HepG2 (cell line): ENCODE measurements around the gene ZDHHC14. TPM values are rescaled to one million over a fixed set of nuclear protein-coding genes. Genes with fewer than 3 reads are reported as not detected.

Experiments
- ATAC-seq: fragments of 200-7000 bp; cut with Tn5 transposase; 3 replicates; pipeline ENCODE4 v1.9.1; 2020; ENCODE audit warnings: mild to moderate bottlenecking, moderate library complexity
- BruUV-seq: library from RNA; stranded (reverse); fragments of 400-500 nt; replicated peaks from 2 replicates; lab custom pipeline; 2021; lab: Mats Ljungman, UMichigan
- CTCF ChIA-PET: fragments of 300-600 bp; formaldehyde crosslinking; extraction: SDS; loops from one replicate; lab custom pipeline; 2021; ENCODE audit warnings: low total read pairs, inconsistent platforms, low intra/inter-chr PET ratio; lab: Yijun Ruan, JAX
- POLR2A ChIA-PET: fragments of 350-600 bp; sonication (Branson Sonifier 250); formaldehyde crosslinking; loops from one replicate; lab custom pipeline; 2020; ENCODE audit warnings: antibody characterized with exemption, inconsistent platforms; lab: Yijun Ruan, JAX
- DNase-seq: peaks from one replicate; pipeline ENCODE4 v3.0.0-alpha.2; 2015; ENCODE audit warnings: low spot score
- FAIRE-seq: peaks from 3 replicates; lab custom pipeline; 2011; peaks lifted over from hg19 to GRCh38; lab: Jason Lieb, UNC
- H2AFZ ChIP-seq: one replicate; pipeline ENCODE4 v1.6.1; 2011; ENCODE audit warnings: low read length, inconsistent platforms
- H3K27ac ChIP-seq: fragments of 300-600 bp; 3 replicates; pipeline ENCODE4 v1.8.0; 2011; ENCODE audit warnings: mixed run types, mild to moderate bottlenecking, mixed read lengths, low read length, inconsistent platforms; ENCODE audit not compliant: insufficient read depth; ENCODE audit errors: extremely low read length
- H3K27me3 ChIP-seq, 2 experiments: fragments of 200-600 bp in 1 of 2; 2 replicates in 1 of 2; 3 replicates in 1 of 2; pipeline versions ENCODE4 v1.6.0 to v1.8.0; 2011; ENCODE audit warnings: low read length in 2 of 2, mild to moderate bottlenecking in 2 of 2, moderate library complexity in 2 of 2, inconsistent platforms in 1 of 2; ENCODE audit not compliant: insufficient read depth in 2 of 2, control insufficient read depth in 1 of 2
- H3K36me3 ChIP-seq, 2 experiments: fragments of 200-600 bp in 1 of 2; replicated peaks in 1 of 2; 2 replicates in 1 of 2; 3 replicates in 1 of 2; pipeline versions ENCODE4 v1.5.1 to v1.8.0; 2011; ENCODE audit warnings: low read length in 2 of 2, inconsistent platforms in 1 of 2; ENCODE audit not compliant: insufficient read depth in 2 of 2, control insufficient read depth in 1 of 2
- H3K4me1 ChIP-seq: 2 replicates; pipeline ENCODE4 v1.5.1; 2012; ENCODE audit warnings: low read length, inconsistent platforms; ENCODE audit not compliant: insufficient read depth
- H3K4me2 ChIP-seq: 2 replicates; pipeline ENCODE4 v1.6.0; 2011; ENCODE audit warnings: low read depth, low read length, inconsistent platforms
- H3K4me3 ChIP-seq, 3 experiments: fragments of 200-600 bp in 1 of 3; sonication (generic), shearing (Covaris generic) in 1 of 3; replicated peaks in 1 of 3; 2 replicates each; pipeline ENCODE4 v1.5.1; 2011 to 2016; ENCODE audit warnings: low read length in 3 of 3, inconsistent platforms in 2 of 3, low read depth in 2 of 3, mild to moderate bottlenecking in 2 of 3, control low read depth in 1 of 3, mixed read lengths in 1 of 3; ENCODE audit not compliant: insufficient read depth in 1 of 3
- H3K79me2 ChIP-seq: one replicate; pipeline ENCODE4 v1.6.1; 2011; ENCODE audit warnings: low read length, inconsistent platforms; ENCODE audit not compliant: insufficient read depth
- H3K9ac ChIP-seq: 2 replicates; pipeline ENCODE4 v1.6.0; 2011; ENCODE audit warnings: mild to moderate bottlenecking, low read depth, low read length, inconsistent platforms; ENCODE audit not compliant: insufficient read depth
- H3K9me3 ChIP-seq: 2 replicates; pipeline ENCODE4 v1.5.1; 2012; ENCODE audit warnings: mild to moderate bottlenecking, low read length
- H4K20me1 ChIP-seq: 2 replicates; pipeline ENCODE4 v1.6.0; 2011; ENCODE audit warnings: inconsistent platforms, mild to moderate bottlenecking, low read length, moderate library complexity; ENCODE audit not compliant: insufficient read depth
- FOXP1 ChIP-seq, 2 experiments: fragments of 450-650 bp in 1 of 2; IDR thresholded peaks; 2 replicates each; pipeline ENCODE4 v1.6.1; 2017 to 2018; ENCODE audit warnings: antibody characterized with exemption in 1 of 2
- HNF4A ChIP-seq: sonication (generic); formaldehyde crosslinking; IDR thresholded peaks from 2 replicates; pipeline ENCODE4 v1.4.0; 2020; ENCODE audit warnings: missing genetic modification reagents
- ISL2 ChIP-seq: sonication (generic); formaldehyde crosslinking; IDR thresholded peaks from 2 replicates; pipeline ENCODE4 v1.5.0; 2020; ENCODE audit warnings: missing genetic modification reagents
- NFE2 ChIP-seq: sonication (generic); formaldehyde crosslinking; IDR thresholded peaks from 2 replicates; pipeline ENCODE4 v1.4.0; 2020; ENCODE audit warnings: missing genetic modification reagents
- NR2C2 ChIP-seq: sonication (generic); formaldehyde crosslinking; IDR thresholded peaks from 2 replicates; pipeline ENCODE4 v1.4.0; 2020; ENCODE audit warnings: missing genetic modification reagents, mild to moderate bottlenecking, moderate library complexity, borderline replicate concordance
- ONECUT2 ChIP-seq: sonication (generic); formaldehyde crosslinking; IDR thresholded peaks from 2 replicates; pipeline ENCODE4 v1.4.0; 2020; ENCODE audit warnings: missing genetic modification reagents
- PAWR ChIP-seq: sonication (generic); formaldehyde crosslinking; IDR thresholded peaks from 2 replicates; pipeline ENCODE4 v1.4.0; 2020; ENCODE audit warnings: missing genetic modification reagents, mild to moderate bottlenecking, borderline replicate concordance
- RAD21 ChIP-seq: fragments of 450-650 bp; formaldehyde crosslinking; IDR thresholded peaks from 2 replicates; pipeline ENCODE4 v1.5.0; 2020; ENCODE audit warnings: mild to moderate bottlenecking
- RFX1 ChIP-seq: fragments of 450-650 bp; IDR thresholded peaks from 2 replicates; pipeline ENCODE4 v1.6.1; 2017
- SOX6 ChIP-seq, 2 experiments: fragments of 450-650 bp in 1 of 2; sonication (generic) in 1 of 2; formaldehyde crosslinking in 1 of 2; IDR thresholded peaks; 2 replicates each; pipeline versions ENCODE4 v1.4.0 to v1.6.1; 2017 to 2020; ENCODE audit warnings: antibody characterized with exemption in 1 of 2, mild to moderate bottlenecking in 1 of 2, missing genetic modification reagents in 1 of 2
- TBX2 ChIP-seq: sonication (generic); formaldehyde crosslinking; IDR thresholded peaks from 2 replicates; pipeline ENCODE4 v1.5.0; 2020; ENCODE audit warnings: missing genetic modification reagents, mild to moderate bottlenecking, borderline replicate concordance
- TCF7 ChIP-seq: sonication (generic); IDR thresholded peaks from 2 replicates; pipeline ENCODE4 v1.6.1; 2016; ENCODE audit warnings: antibody characterized with exemption, low read depth
- ZNF30 ChIP-seq: sonication (generic); formaldehyde crosslinking; IDR thresholded peaks from 2 replicates; pipeline ENCODE4 v1.5.0; 2020; ENCODE audit warnings: mild to moderate bottlenecking, missing genetic modification reagents
- WGBS: methylation state at CpG from one replicate; pipeline ENCODE4 v1.1.6; 2017; ENCODE audit warnings: low lambda C conversion rate; 5-methylcytosine and 5-hydroxymethylcytosine counted together
- in situ Hi-C: cut with HindIII; loops from 2 replicates; pipeline ENCODE4 v1.10.0; 2017; ENCODE audit warnings: low pct_unique_long_range_greater_than_20kb; ENCODE audit not compliant: extremely low pct_ligation_motif_present
- intact Hi-C: fragments of 100-400 bp; cut with micrococcal nuclease; formaldehyde crosslinking; loops from one replicate; pipeline ENCODE4 v1.10.0; 2022; ENCODE audit not compliant: unreplicated experiment
- polyA plus RNA-seq, 8 experiments: library from polyadenylated mRNA; depleted of rRNA in 3 of 8; stranded (reverse) in 7 of 8; unstranded in 1 of 8; fragments of >200 nt; fragmentation: Illumina TruSeq in 4 of 8; extraction: Trizol in 4 of 8; gene quantifications; 2 replicates each; pipeline versions ENCODE4 v1.2.1 to v1.2.3, GENCODE V29; 2011 to 2016; ENCODE audit warnings: low read depth in 4 of 8, missing spikeins in 1 of 8, mixed read lengths in 1 of 8; ENCODE audit not compliant: insufficient read depth in 1 of 8
- total RNA-seq, 5 experiments: library from RNA; depleted of rRNA; stranded (reverse); fragments of >200 nt; fragmentation: Illumina TruSeq; extraction: Trizol; gene quantifications; 2 replicates each; pipeline ENCODE4 v1.2.3, GENCODE V29; 2016; ENCODE audit warnings: low read depth in 1 of 5
- TF ChIP-seq, protein P1 (sequence below): sonication (generic); formaldehyde crosslinking; IDR thresholded peaks from 2 replicates; pipeline ENCODE4 v1.8.0; 2022; ENCODE audit warnings: mild to moderate bottlenecking, missing genetic modification reagents, moderate library complexity
- TF ChIP-seq, protein P2 (sequence below): sonication (generic); formaldehyde crosslinking; IDR thresholded peaks from 2 replicates; pipeline ENCODE4 v1.4.0; 2020; ENCODE audit warnings: missing genetic modification reagents
- TF ChIP-seq, protein P3 (sequence below): sonication (generic); formaldehyde crosslinking; IDR thresholded peaks from 2 replicates; pipeline ENCODE4 v1.4.0; 2020; ENCODE audit warnings: missing genetic modification reagents

ZDHHC14 gene
- total and polyA plus RNA-seq, 2 of the 13 experiments (the other 11 are each of a cell fraction or from before 2014, with no cell fraction given) = 3.7 to 9.5 TPM

DNA sequence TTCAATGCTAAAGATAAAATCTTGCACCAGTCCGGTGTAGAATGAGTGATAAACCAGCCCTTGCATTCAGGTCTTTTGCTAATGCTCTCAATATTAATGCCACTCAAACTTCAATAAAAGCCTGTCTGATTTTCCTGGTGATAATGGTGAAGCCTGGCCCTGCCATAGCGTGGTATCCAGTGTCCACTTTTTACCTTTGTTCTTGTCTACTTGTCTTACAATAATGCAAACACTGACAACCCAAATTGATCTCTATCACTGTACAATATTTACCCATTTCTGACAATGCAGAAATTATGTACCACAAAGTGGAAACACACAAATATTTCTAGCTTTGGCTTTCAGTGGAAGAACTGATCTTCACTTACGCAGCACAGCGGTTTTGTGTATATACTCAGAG is 189.1 kb downstream of the ZDHHC14 start:
- ChIA-PET POLR2A (interaction anchor here (1.9 to 3.0 kb wide), 2 partner anchors 17 to 39 kb away, joined by 8 to 13 read pairs; no protein-coding TSS in a partner anchor), CTCF (no interaction called here)
- Histone ChIP-seq H3K9me3 (peaks cover 28% of the 10 kb centered on the region), H3K4me3 (no peak overlapping the region), H3K4me2 (peak overlapping the region; percentile 25), H3K4me1 (peaks cover 24% of the 10 kb centered on the region), H3K27ac (peak overlapping the region; percentile 22), H3K27me3 (no peaks in the 10 kb centered on the region), H2AFZ (no peak overlapping the region), H3K79me2 (no peaks in the 10 kb centered on the region), H3K9ac (no peak overlapping the region), H3K36me3 (peaks cover 0 to 2% of the 10 kb centered on the region in 2 experiments; a peak in 1 of 5 replicates), H4K20me1 (no peaks in the 10 kb centered on the region)
- in situ Hi-C loops = no loop called here
- intact Hi-C loops = no loop called here
- ATAC-seq (peak; percentile 73), DNase-seq (peak; percentile 65), FAIRE-seq (no peak)
- BruUV-seq = no TSS peak
- WGBS = 33% methylated on average over 4 of the region's 4 CpGs
- TF ChIP-seq SOX6 (IDR thresholded peaks at IDR 0.05) (no peak), SOX6 (CRISPR knock-in tag; IDR thresholded peaks at IDR 0.05) (peak; percentile 89), NR2C2 (peak; percentile 33; the same call in 1 of the 2 replicates), RAD21 (no peak), TBX2 (0 out of 2 replicates have a peak, but pooled peaks have one; percentile 30), ZNF30 (CRISPR knock-in tag) (no peak), HNF4A (CRISPR knock-in tag) (0 out of 2 replicates have a peak, but pooled peaks have one; percentile 25), FOXP1 (IDR thresholded peaks at IDR 0.05) (no peak), FOXP1 (CRISPR knock-in tag; IDR thresholded peaks at IDR 0.05) (peak; percentile 18; the same call in 1 of the 2 replicates), TCF7 (0 out of 2 replicates have a peak, but pooled peaks have one; percentile 22), NFE2 (CRISPR knock-in tag) (no peak), PAWR (CRISPR knock-in tag) (no peak), RFX1 (no peak), ONECUT2 (CRISPR knock-in tag) (0 out of 2 replicates have a peak, but pooled peaks have one; percentile 9), ISL2 (CRISPR knock-in tag) (0 out of 2 replicates have a peak, but pooled peaks have one; percentile 32)
- TF ChIP-seq, protein P1, sequence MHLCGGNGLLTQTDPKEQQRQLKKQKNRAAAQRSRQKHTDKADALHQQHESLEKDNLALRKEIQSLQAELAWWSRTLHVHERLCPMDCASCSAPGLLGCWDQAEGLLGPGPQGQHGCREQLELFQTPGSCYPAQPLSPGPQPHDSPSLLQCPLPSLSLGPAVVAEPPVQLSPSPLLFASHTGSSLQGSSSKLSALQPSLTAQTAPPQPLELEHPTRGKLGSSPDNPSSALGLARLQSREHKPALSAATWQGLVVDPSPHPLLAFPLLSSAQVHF (CRISPR knock-in tag) = no peak
- TF ChIP-seq, protein P2, sequence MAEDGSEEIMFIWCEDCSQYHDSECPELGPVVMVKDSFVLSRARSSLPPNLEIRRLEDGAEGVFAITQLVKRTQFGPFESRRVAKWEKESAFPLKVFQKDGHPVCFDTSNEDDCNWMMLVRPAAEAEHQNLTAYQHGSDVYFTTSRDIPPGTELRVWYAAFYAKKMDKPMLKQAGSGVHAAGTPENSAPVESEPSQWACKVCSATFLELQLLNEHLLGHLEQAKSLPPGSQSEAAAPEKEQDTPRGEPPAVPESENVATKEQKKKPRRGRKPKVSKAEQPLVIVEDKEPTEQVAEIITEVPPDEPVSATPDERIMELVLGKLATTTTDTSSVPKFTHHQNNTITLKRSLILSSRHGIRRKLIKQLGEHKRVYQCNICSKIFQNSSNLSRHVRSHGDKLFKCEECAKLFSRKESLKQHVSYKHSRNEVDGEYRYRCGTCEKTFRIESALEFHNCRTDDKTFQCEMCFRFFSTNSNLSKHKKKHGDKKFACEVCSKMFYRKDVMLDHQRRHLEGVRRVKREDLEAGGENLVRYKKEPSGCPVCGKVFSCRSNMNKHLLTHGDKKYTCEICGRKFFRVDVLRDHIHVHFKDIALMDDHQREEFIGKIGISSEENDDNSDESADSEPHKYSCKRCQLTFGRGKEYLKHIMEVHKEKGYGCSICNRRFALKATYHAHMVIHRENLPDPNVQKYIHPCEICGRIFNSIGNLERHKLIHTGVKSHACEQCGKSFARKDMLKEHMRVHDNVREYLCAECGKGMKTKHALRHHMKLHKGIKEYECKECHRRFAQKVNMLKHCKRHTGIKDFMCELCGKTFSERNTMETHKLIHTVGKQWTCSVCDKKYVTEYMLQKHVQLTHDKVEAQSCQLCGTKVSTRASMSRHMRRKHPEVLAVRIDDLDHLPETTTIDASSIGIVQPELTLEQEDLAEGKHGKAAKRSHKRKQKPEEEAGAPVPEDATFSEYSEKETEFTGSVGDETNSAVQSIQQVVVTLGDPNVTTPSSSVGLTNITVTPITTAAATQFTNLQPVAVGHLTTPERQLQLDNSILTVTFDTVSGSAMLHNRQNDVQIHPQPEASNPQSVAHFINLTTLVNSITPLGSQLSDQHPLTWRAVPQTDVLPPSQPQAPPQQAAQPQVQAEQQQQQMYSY (CRISPR knock-in tag) = peak; percentile 97
- TF ChIP-seq, protein P3, sequence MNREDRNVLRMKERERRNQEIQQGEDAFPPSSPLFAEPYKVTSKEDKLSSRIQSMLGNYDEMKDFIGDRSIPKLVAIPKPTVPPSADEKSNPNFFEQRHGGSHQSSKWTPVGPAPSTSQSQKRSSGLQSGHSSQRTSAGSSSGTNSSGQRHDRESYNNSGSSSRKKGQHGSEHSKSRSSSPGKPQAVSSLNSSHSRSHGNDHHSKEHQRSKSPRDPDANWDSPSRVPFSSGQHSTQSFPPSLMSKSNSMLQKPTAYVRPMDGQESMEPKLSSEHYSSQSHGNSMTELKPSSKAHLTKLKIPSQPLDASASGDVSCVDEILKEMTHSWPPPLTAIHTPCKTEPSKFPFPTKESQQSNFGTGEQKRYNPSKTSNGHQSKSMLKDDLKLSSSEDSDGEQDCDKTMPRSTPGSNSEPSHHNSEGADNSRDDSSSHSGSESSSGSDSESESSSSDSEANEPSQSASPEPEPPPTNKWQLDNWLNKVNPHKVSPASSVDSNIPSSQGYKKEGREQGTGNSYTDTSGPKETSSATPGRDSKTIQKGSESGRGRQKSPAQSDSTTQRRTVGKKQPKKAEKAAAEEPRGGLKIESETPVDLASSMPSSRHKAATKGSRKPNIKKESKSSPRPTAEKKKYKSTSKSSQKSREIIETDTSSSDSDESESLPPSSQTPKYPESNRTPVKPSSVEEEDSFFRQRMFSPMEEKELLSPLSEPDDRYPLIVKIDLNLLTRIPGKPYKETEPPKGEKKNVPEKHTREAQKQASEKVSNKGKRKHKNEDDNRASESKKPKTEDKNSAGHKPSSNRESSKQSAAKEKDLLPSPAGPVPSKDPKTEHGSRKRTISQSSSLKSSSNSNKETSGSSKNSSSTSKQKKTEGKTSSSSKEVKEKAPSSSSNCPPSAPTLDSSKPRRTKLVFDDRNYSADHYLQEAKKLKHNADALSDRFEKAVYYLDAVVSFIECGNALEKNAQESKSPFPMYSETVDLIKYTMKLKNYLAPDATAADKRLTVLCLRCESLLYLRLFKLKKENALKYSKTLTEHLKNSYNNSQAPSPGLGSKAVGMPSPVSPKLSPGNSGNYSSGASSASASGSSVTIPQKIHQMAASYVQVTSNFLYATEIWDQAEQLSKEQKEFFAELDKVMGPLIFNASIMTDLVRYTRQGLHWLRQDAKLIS = no peak
